ENCODE results near the gene MRPS22.

Gene MRPS22

DNA sequence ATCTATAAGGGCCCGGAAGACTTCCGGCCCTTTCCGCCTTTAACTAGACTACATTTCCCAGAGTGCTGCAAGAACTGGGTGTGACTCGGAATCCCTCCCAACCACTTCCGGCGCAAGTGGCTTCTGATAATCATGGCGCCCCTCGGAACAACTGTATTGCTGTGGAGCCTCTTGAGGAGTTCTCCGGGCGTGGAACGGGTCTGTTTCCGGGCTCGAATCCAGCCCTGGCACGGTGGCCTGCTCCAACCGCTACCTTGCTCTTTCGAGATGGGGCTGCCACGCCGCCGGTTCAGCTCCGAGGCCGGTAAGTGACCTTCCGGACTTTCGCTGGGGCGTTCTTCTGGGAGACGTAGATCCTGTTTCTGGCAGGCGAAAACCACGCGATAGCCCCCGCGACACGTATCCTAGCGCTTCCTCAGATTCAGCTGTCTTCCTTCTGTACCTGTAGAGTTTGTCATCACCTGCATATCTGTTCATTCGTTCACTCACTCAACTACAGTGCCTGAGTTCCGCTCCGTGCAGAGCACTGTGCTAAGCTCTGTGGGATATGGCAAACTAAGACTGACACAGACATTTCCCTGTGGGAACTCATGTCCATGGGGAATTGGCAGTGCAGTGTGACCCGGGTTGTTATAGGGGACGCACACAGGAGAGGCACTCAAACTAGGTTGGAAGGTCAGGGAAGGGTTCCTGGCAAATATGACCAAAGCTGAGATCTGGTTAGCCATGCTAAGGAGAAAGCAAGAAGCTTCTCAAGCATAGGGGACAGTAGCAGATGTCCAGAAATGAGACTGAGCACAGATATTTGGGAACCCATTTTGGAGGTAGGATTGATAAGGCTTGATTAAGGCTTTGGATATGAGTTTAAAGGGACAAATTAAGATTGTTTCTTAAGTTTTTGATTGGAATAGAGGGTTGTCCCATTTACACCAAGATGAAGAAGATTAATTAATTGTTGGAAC lies at the start of gene MRPS22:
MRPS22 (plus strand) TSS at position 126 of the 962 bp plus-strand sequence; CDS start at position 133, 7 bp downstream.
- peak; percentile 89 for DNase-seq (ENCODE audit: low spot score)

DNA sequence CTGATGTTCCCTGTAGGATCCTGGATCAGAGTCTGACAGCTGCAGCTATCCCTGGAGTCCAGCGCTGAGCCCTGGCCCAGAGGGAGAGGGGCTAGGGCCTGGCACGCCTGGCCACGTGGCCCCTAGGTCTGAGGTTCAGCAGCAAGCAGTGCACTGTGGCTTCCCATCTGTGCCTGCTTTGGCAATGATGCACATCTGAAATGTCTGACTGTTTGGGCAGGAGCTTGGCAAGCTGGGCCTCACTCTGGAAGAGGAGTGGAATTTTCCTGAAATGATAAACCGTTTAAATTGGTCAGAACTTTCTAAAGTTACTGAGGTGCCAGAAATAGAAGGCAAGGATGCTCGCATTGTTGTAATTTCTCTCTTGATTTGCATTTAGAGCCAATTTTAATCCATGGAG lies 48.8 kb upstream of the MRPS22 start:
- DNase-seq (ENCODE audit: low spot score) = no peak

DNA sequence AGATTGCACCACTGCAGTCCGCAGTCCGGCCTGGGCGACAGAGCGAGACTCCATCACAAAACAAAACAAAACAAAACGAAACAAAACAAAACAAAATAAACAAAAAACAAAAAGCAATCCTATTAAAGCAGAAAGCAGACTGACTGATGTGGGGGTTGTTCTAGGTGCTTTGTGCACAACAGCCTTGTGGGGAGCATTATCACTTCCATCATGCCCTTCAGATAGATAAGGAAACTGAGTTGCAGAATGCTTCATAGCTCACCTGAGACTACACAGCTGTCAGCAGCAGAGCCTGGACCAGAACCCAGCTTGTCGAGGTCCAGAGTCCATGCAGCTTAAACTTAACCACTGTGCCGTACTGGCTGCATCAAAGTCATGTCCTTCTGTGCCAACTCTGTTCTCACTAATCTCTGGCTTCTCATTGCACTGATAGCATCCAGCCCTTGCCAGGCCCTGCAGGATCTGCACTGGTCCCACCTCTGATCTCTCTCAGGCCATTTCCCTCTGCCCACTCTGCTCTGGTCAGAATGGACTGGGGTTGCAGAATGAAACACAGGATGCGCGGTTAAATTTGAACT lies 47.6 kb upstream of the MRPS22 start:
- DNase-seq (ENCODE audit: low spot score) = no peak

DNA sequence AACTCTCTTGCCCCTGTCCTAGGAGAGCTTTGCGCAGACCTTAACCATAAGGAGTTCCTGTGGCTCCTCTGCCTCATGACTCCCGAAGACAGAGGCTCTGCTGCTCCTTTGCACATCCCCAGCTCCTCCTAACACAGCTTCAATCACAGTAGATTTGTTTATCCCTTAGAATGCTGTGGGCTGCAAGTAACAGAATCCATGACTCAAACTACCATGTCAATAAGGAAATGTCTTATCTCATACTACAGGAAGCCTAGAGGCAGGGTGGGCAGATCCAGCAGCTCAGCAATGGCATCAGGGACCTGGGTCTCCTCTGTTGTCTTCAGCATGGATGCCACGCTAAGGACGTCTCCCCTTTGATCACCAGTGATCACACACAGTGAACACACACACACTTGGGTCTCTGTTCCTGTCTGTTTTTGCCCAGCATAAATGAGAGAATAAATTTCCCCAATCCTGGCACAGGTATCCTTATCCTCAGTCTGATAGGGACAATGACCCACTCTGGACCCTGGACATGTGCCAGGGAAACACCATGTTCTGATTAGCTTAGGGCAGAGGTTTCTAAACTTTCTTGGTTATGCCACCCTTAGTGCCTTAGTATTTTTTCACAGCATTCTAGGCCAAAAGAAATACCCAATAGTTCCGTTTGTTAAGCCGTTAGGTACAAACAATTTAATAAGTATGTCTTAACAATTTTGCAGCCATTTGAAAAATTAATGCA lies 46.1 kb upstream of the MRPS22 start:
- no peak for DNase-seq (ENCODE audit: low spot score)

DNA sequence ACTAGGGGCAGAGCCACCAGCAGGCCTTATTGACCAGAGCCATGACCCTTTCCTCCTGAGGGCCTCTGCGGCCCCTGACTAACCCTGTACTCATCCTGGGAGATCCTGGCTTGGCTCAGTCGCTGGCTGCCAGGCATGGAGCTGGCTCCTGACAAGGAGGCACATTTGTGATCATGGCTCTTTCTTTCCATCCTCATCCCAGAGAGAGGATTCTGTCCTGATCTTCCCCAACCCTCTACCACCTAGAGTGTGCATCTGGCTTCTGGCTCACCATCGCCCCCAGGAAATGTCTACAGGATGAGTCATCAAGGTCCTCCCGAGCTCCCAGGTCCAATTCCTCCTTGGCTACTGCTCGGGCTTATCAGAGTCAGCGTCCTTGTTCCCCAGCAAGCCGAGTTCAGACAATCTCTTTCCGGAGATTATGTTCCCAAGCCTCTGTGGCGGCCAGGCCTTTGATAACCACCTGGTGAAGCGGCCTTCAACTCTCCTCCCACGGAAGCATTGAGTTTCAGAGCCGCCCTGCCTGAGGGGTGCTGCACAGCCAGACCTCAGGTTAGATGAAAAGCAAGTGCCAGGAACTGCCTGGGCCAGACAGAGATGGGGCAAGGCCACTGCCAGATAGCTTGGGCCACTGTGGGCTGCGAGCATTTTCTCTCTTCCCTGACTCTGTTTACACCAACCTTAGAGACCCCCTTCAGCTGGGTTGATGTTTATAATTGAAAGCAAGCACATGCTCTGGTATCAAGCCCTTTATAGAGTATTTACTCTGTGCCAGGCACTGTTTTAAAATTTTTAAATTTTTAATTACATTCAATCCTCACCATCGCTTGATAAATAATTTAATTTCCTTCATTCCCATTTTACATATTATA lies 44.3 kb upstream of the MRPS22 start:
- no peak for DNase-seq (ENCODE audit: low spot score)

DNA sequence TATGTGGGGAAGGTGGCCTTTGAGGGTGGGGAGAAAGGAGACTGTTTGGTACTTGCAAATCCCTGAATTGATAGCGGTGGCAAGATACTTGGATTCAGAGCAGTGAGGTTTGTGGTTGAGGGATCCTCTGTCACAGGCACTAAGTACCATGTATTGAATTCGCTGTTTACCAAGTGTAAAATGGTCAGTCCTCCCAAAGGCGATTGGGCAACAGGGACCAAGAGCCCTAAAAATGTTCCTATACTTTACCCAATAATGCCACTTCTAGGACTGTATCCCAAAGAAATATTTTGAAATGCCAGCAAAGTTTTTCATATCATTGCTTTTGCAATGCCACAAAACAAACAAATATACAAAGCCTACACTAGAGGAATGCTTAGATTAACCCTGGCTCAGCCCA lies 43.4 kb upstream of the MRPS22 start:
- DNase-seq (ENCODE audit: low spot score) = no peak

DNA sequence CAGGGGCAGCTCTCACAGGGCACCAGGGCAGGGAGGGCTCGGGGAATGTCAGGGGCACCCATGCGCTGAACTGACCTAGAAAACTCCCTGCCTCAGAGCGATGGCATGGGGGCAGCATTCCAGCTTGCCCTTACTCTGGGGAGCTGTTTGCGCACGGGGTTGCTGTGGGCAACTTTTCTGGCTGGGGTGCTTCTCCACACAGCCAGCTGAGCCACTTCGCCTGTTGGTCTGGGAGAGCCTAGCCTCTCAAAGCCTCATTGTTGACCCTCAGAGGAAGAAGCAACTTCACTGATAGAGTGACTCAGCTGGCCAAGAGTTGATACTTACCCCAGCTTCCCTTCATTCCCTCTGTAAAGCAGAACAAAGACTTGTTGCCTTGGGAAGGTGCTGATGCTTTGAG lies 42.6 kb upstream of the MRPS22 start:
- DNase-seq (ENCODE audit: low spot score) = no peak

DNA sequence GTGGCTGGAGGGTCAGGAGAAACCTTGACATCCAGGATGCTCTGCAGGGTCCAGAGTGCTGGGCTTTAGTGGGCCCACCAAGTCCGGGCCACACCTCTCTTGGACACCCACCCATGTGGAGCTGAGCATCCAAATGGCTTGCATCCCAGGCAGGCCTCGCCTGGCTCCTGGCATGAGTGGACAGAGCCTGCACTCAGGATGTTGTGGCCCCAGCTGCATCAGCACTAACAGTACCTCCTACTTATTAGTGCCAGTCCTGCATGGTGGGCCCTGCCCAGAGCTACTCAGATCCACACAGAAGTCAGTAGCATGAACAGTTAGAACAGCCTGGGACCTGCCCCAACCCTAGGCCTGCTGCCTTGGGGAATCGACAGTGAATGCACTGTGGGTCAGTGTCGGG lies 42.2 kb upstream of the MRPS22 start:
- DNase-seq (ENCODE audit: low spot score) = no peak

DNA sequence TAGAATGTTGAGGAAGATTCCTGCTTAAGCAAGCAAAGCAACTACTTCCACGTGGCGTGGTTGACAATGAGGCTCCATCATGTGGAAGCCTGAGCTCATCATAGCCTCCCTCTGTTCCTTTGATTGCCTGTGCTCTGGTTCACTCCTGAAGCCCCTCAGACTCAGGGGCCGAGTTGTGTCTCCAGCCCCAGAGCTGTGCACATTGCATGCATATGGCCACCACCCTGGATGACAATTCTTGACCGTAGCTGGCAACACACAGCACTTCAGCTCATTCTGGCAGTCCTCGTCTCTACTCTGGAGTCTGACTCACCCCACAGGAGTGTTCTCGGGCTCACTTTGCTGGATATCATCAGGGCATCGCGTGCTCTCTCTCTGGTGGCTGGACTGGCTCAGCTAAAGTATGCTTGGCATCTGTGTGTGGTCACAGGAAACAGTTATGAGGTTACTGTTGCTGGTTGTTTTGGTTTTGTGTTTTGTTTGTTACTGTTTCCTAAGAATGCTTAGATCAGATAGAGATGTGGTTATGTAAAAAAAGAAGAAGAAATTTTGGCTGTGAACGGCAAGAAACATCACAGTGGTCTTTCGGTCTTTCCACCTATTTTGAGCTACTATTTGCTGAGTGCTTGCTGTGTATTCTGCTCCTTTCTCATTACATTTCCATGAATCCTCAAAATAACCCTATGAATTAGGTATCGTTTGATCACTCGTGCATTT lies 41.6 kb upstream of the MRPS22 start:
- DNase-seq (ENCODE audit: low spot score) = no peak

DNA sequence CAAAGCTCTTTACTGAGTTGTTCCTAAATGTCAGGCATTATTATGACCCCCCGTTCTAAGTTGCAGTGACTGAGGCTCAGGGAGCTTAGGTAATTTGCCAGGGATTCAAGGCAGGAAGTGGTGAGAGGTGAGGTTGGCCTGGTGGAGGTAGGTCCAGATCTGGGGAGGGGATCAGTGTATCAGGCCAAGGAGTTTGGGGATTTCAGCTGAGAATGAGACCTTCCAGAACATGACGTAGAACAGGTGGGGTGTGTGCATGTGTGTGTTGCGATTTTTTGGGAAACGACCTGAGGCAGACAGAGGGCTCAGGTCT lies 41.1 kb upstream of the MRPS22 start:
- DNase-seq (ENCODE audit: low spot score) = no peak

DNA sequence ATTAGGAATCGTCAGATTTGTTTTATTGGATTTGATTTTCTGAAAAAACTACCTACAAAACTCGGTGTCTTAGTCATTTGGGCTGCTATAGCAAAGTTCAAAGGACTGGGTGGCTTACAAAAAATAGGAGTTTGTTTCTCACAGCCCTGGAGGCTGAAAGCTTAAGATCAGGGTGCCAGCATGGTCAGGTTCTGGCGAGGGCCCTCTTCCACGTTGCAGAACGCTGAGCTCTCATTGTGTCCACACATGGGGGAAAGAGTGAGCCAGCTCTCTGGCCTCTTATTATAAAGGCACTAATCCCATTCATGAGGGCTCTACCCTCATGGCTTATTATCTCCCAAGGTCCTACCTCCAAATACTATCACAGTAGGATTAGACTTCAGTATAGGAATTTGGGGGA lies 40.6 kb upstream of the MRPS22 start:
- no peak for DNase-seq (ENCODE audit: low spot score)

DNA sequence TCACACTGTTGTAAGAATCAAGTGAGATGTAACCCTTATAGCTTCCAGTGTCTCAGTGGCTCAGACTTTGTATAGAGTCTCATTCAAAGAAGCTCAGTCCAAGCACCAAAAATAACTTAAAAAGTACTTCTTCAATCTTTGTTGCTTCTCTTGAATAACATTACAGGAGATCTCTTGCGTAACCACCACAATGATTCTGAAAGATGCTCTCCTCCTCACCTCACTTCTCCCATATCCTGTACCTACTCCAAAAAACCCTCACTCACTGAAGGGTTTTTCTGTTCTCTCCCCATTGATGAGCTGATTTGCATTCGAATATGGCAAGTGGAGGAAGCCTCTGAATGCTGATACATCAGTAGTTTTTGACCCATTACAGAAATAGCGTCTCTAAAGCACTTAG lies 39.4 kb upstream of the MRPS22 start:
- DNase-seq (ENCODE audit: low spot score) = no peak

DNA sequence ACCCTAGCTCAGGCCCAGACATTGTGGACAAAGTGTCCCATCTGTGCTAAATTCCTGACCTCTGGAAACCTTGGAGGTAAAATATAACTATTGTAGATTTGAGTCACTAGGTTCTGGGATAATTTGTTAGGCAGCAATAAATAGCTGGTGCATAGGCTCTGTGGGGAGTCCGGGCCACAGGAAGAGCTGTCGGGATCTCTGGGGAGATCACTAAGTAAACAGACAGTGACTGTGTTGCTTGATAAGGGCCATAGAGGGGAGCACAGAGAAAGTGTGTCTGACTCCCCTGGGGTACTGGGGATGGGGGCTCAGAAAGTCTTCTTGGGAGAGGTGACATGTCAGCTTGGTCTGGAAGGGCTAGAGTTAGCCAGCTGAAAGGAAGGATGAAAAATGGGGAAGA lies 37.7 kb upstream of the MRPS22 start:
- no peak for DNase-seq (ENCODE audit: low spot score)

DNA sequence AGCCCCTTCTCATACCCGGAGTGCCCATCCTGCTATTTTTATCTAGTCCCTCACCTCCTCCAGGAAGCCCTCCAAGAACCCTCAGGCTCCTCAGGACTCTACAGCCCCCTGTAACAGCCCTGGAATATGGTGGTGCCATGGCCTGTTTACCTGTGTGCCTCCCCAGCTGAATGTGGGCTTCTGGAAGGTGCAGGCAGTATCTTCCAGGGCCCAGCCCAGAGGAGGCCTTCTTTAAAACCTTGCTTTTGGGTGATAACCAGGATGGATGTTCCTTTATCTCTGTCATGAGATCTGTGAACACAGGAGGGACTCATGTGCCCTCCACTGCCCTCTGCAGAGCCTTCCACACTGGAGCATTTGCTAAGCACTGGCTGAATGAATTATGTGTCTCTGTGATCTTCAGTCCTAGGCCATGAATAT lies 36.7 kb upstream of the MRPS22 start:
- no peak for DNase-seq (ENCODE audit: low spot score)

DNA sequence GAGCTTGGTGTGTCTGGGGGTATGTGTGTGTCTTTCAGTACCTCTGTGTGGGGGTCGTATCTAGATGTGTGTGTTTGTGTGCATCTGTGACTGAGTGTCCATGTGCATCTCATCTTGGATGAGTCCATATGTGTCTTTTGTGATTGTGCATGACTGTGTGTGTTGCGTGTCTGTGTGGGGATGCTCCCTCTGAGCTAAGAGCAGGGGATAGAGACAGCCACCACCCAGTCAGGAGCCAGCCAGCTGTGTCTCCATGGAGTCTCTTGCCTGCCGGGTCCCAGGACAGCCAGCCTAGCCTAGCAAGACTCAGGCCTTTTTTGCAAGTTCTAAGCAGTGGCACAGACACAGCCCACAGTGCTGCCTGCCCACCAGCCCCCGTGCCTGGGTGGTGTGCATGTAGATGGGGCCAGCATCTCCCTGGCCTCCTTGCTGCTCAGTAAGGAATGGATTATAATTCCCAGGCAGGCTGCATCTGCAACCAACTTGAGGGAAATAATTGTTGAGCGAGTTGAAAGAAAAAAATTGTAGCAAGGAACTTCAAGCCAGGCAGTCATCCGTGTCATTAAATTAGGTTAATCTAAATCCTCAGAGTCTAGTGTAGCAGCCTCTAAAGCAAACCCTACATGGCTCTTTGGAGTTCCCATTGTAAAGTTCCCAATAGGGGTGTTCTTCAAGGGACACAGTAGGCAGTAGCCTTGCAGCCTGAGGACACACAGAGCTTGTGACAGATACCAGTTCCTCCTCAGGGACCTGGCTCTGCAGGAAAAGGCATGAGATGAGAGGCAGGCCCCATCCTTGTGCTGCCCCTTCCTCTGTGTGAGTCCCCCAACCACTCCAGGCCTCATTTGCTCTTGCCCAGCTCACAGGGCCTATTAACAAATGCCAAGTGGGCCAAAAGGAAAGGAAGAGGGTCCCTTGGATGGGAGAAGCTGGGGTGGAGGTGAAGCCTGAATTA lies 35.9 kb upstream of the MRPS22 start:
- DNase-seq (ENCODE audit: low spot score) = no peak

DNA sequence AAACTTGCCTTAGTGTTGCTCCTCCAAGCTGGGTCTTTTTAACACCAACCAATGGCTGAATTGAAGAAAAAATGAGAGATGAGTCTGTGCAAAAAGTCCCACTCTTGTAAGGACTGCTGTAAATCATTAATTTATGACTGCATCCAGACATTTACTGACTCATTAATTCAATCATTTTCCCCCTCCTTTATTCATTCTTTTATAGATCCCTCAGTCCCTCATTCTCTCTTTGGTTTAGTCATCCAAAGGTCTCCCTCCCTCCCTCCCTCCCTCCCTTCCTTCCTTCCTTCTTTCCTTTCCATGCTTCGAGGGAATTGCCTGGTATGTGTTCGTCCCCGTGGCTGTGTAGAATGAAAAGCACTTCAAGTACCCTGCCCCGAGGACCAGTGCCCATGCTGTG lies 35.3 kb upstream of the MRPS22 start:
- DNase-seq (ENCODE audit: low spot score) = no peak

DNA sequence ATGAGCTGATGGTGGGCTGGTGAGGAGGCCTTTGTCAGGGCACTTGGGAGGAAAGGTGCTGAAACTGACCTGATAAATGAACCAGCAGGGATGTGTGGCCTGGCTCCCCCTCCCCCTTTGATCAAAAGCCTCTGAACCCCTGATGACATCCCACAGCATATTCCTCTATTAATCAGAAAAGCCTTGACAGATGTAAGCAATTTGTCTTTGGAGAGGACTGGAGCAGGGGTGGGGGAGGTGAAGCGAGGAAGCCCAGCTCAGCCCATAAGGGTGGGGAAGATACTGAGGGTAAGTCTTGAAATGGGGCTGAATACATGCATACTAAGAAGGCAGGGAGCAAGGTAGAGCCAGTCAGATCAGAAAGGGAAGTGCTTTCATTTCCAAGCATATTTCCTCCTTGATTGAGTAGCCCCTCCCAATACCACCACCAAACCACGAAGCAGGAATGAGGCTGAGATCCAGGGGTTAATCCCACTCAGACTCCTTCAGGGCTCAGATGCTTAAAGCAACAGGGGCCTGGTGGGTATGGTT lies 34.7 kb upstream of the MRPS22 start:
- no peak for DNase-seq (ENCODE audit: low spot score)

DNA sequence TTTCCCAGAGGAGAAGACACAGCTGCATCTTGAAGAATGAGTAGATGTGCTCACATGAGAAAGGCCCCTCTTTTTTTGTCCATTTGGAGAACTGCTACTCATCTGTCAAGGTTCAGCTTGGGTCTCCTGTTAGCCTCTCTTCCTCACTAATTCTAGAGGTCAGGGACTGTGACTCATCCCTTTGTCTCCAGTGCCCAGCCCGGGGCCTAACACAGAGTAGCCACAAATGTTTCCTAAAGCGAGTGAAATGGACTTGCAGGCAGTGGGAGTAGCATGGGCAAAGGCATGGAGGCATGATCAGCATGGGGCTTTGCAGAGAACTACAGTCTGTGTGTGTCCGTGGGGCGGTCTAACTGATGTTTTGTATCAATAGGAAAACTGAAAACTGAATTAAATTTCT lies 33.9 kb upstream of the MRPS22 start:
- no peak for DNase-seq (ENCODE audit: low spot score)

DNA sequence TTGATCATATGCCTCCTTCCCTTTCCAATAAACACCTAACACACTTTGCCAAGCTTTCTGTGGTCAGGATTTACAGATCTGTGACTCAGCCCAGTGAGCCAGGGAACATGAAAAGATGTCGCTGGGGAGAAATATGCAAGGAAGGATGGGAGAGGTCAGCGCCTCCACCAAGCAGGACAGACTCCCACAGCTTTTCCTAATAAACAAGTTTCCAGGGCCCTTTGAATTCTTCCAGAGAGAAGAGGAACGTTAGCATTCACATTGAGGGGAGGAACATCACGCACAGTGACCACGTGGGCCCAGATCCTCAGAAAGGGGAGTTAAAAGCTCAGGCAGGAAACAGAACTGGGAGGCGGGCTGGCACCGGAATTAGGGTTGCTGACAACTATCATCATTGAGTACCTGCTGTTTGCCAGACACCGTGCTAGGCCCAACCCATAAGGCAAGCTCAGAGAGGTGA lies 33.3 kb upstream of the MRPS22 start:
- DNase-seq (ENCODE audit: low spot score) = no peak

DNA sequence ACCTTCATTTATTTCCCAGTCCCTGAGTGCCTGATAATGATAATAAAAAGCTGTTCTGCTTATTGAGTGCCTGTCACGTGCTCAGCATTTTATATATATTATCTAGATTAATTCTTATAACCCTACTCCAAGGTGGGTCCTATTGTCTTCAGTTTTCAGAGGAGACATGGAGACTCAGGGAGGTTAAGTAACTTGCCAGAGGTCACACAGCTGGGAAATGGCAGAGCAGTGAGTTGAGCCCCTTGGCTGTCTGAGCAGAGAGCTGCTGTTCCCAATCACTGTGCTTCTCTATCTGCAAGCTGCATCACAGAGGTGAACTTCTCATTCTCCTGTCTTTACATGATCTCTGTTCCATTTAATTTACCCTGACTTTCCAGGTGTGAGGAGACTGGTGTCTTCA lies 32.3 kb upstream of the MRPS22 start:
- no peak for DNase-seq (ENCODE audit: low spot score)
